ENCODE measurements around the gene ZBTB34.
A peak's percentile ranks its signal among the peaks of the same experiment; 100 is the strongest.

ZBTB34 gene

GRCh38 chr9:126839301-126839700, 21.1 kb upstream of the ZBTB34 start:
- H3K27ac ChIP-seq = no peak overlapping the region
- DNase-seq (ENCODE audit: low spot score) = no peak
- no peak for TF ChIP-seq CTCF (conservative IDR thresholded peaks at IDR 0.05; ENCODE audit: low read depth)
- POLR2A ChIA-PET (ENCODE audit: low non-redundant PET) = interaction anchor here (0.5 kb wide), 1 partner anchor 18 kb away, joined by 5 read pairs; no protein-coding TSS in a partner anchor
- CTCF ChIA-PET = interaction anchor here (0.5 to 1.4 kb wide), 3 partner anchors 15 to 283 kb away, joined by 3 to 6 read pairs (median 5); partner anchors contain the start of gene ANGPTL2

- DNase-seq (ENCODE audit: low spot score) = no peak
- ChIA-PET CTCF (interaction anchor here (0.7 to 1.7 kb wide), 2 partner anchors 18 to 20 kb away, joined by 4 read pairs; partner anchors contain the start of gene ZBTB34), POLR2A (ENCODE audit: low non-redundant PET) (interaction anchor here (0.9 kb wide), 1 partner anchor 8 kb away, joined by 7 read pairs; no protein-coding TSS in a partner anchor)
- peak overlapping the region; percentile 2; the same call in 1 of the 2 replicates for H3K27ac ChIP-seq
- TF ChIP-seq CTCF (conservative IDR thresholded peaks at IDR 0.05; ENCODE audit: low read depth) = no peak
These were observed 18.1 kb upstream of the ZBTB34 start for GRCh38 chr9:126842220-126842842.

GRCh38 chr9:126842977-126843799, 17.3 kb upstream of the ZBTB34 start:
- no peak for DNase-seq (ENCODE audit: low spot score)
- POLR2A ChIA-PET (ENCODE audit: low non-redundant PET) = no interaction called here
- TF ChIP-seq CTCF (conservative IDR thresholded peaks at IDR 0.05; ENCODE audit: low read depth) = no peak
- H3K27ac ChIP-seq = no peak overlapping the region
- CTCF ChIA-PET = interaction anchor here (0.7 kb wide), 1 partner anchor 20 kb away, joined by 4 read pairs; no protein-coding TSS in a partner anchor

GRCh38 chr9:126844085-126844484, 16.4 kb upstream of the ZBTB34 start:
- no peak for TF ChIP-seq CTCF (conservative IDR thresholded peaks at IDR 0.05; ENCODE audit: low read depth)
- POLR2A ChIA-PET (ENCODE audit: low non-redundant PET) = no interaction called here
- 0 out of 2 replicates have a peak overlapping the region, but pooled peaks have one; percentile 1 for H3K27ac ChIP-seq
- DNase-seq (ENCODE audit: low spot score) = peak; percentile 82
- CTCF ChIA-PET = interaction anchor here (0.7 to 1.3 kb wide), 4 partner anchors 9 to 1318 kb away, joined by 3 to 7 read pairs (median 4); no protein-coding TSS in a partner anchor

- DNase-seq (ENCODE audit: low spot score) = no peak
- H3K27ac ChIP-seq = no peak overlapping the region
- CTCF ChIA-PET = interaction anchor here (0.6 to 1.2 kb wide), 2 partner anchors 12 to 767 kb away, joined by 4 read pairs; no protein-coding TSS in a partner anchor
- POLR2A ChIA-PET (ENCODE audit: low non-redundant PET) = no interaction called here
- no peak for TF ChIP-seq CTCF (conservative IDR thresholded peaks at IDR 0.05; ENCODE audit: low read depth)
These were observed 13.4 kb upstream of the ZBTB34 start for GRCh38 chr9:126847051-126847450.

DNA sequence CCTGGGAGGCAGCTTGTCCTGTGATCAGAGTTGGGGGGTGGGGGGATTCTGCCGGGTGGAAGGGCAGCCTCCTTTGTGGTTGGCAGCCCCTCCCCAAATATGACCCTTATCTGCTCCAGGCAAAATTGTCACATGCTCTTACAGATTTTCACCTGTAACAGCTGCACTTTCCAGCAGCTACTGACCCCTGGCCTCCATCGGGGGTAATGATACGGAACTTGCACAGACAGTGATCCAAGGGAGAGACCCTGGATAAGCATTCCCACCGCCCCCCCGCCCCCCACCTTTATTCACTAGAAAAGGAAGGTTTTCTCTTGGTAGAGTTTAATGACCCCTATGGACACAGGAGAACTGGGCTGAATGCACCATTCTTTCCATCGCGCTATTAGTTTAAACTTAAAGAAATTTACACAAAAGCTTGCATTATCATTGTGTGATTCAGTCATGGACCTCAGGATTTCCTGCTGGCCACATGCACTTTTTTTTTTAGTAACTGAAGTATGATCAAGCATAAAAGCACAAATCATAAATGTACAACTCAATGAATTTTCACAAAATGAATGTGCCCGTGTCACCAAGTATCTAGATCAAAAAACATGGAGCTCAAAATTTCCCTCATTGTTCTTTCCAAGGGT, 10.7 kb upstream of the ZBTB34 start:
- no peak overlapping the region for H3K27ac ChIP-seq
- ChIA-PET POLR2A (ENCODE audit: low non-redundant PET) (interaction anchor here (0.8 kb wide), 1 partner anchor 8 kb away, joined by 7 read pairs; no protein-coding TSS in a partner anchor), CTCF (interaction anchor here (1.0 to 1.4 kb wide), 2 partner anchors 10 to 20 kb away, joined by 4 to 6 read pairs; partner anchors contain the start of gene ZBTB34)
- no peak for DNase-seq (ENCODE audit: low spot score)
- TF ChIP-seq CTCF (conservative IDR thresholded peaks at IDR 0.05; ENCODE audit: low read depth) = no peak

All from RWPE1 (cell line).